Fibroblast of lung (primary cell): ENCODE data around the gene BOLA2B. TPM values are rescaled to one million over a fixed set of nuclear protein-coding genes. Genes with fewer than 3 reads are reported as not detected.
A peak's percentile ranks its signal among the peaks of the same experiment; 100 is the strongest.
"Not testable (repeated sequence)": the region's sequence is repeated elsewhere in the genome, so short reads cannot be mapped to it uniquely, and the experiment has no call there.

Experiments
- DNase-seq, 2 donors: peaks; one replicate each; pipeline versions ENCODE4 v3.0.0 to v3.0.0-alpha.2; 2010; ENCODE audit warnings: low read depth in 2 of 2
- H2AFZ ChIP-seq: 2 replicates; pipeline ENCODE4 v1.5.1; 2012; ENCODE audit warnings: low read length, control low read depth, inconsistent platforms
- H3K27ac ChIP-seq: 2 replicates; pipeline ENCODE4 v1.5.1; 2011; ENCODE audit warnings: low read length, control low read depth; ENCODE audit not compliant: insufficient read depth
- H3K27me3 ChIP-seq: 2 replicates; pipeline ENCODE4 v1.5.1; 2011; ENCODE audit warnings: mild to moderate bottlenecking, low read length; ENCODE audit not compliant: control insufficient read depth, insufficient read depth
- H3K36me3 ChIP-seq: 2 replicates; pipeline ENCODE4 v1.5.1; 2011; ENCODE audit warnings: low read length; ENCODE audit not compliant: control insufficient read depth, insufficient read depth
- H3K4me1 ChIP-seq: 2 replicates; pipeline ENCODE4 v1.5.1; 2011; ENCODE audit warnings: low read length; ENCODE audit not compliant: control insufficient read depth, insufficient read depth; ENCODE audit errors: extremely low read depth
- H3K4me2 ChIP-seq: 2 replicates; pipeline ENCODE4 v1.5.1; 2011; ENCODE audit warnings: low read length, control low read depth; ENCODE audit not compliant: insufficient read depth; ENCODE audit errors: extremely low read depth
- H3K4me3 ChIP-seq, 4 experiments: fragments of 200-600 bp in 1 of 4; sonication (generic) in 1 of 4; replicated peaks in 1 of 4; 2 replicates each; pipeline ENCODE4 v1.5.1; 2011 to 2016; ENCODE audit warnings: low read length in 4 of 4, low read depth in 3 of 4, mild to moderate bottlenecking in 3 of 4, control low read depth in 2 of 4, inconsistent platforms in 1 of 4, mixed read lengths in 1 of 4; ENCODE audit not compliant: insufficient read depth in 1 of 4; ENCODE audit errors: control extremely low read depth in 1 of 4
- H3K79me2 ChIP-seq: 2 replicates; pipeline ENCODE4 v1.5.1; 2012; ENCODE audit warnings: mild to moderate bottlenecking, low read length, inconsistent platforms; ENCODE audit not compliant: control insufficient read depth, insufficient read depth
- H3K9ac ChIP-seq: 2 replicates; pipeline ENCODE4 v1.5.1; 2011; ENCODE audit warnings: mild to moderate bottlenecking, low read length, control low read depth; ENCODE audit not compliant: insufficient read depth
- H3K9me3 ChIP-seq: 2 replicates; pipeline ENCODE4 v1.5.1; 2012; ENCODE audit warnings: low read depth, low read length; ENCODE audit not compliant: control insufficient read depth, insufficient read depth
- H4K20me1 ChIP-seq: 2 replicates; pipeline ENCODE4 v1.5.1; 2011; ENCODE audit warnings: low read length; ENCODE audit not compliant: control insufficient read depth, insufficient read depth; ENCODE audit errors: extremely low read depth
- polyA plus RNA-seq, 2 donors: library from polyadenylated mRNA; depleted of rRNA in 1 of 2; stranded (reverse) in 1 of 2; unstranded in 1 of 2; fragments of >200 nt; gene quantifications; 2 replicates each; pipeline ENCODE4 v1.2.1, GENCODE V29; 2011 to 2012; ENCODE audit warnings: missing spikeins in 1 of 2
- total RNA-seq: library from RNA; depleted of rRNA; stranded (reverse); fragments of >200 nt; gene quantifications from 2 replicates; pipeline ENCODE4 v1.2.1, GENCODE V29; 2014

The BOLA2B gene
- total and polyA plus RNA-seq, 2 donors (not counting 1 experiment from before 2014, with no cell fraction given), result 12.6 to 47.4 TPM

DNA sequence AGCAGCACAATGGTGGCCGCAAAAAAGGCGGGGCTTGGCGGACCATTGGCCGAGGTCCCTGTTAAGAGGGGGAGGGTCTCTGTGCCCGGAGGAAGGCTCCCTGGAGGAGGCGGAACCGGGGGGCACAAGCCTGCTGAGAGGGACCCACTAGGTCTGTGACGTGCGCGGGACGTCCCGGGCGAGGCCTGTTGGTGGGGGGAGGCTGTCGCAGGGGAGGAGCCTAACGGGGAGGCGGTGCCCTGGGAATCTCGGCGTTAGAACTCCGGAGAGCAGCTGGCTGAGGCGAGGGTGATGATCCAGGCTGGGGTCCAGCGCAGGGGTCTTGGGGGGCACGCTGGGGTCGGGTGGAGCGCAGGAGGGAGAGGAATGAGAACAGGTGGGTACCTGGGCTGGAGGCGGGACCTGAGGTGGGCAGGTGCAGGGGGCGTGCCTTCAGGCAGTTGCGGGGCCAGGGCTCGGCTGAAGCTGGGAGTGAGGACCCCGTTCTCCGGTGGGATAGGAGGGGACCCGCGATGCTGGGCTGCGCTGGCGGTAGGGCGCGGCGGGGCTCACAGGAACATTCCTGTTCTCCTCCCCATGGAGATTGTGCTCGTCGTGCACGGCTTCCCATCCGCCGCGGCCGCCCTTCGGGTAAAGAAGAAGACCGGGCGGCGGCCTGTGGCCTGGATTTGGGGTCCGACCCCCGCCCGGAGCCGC is 12.2 kb upstream of the BOLA2B start:
- H3K79me2 ChIP-seq, H3K9me3 ChIP-seq, H2AFZ ChIP-seq, H3K27me3 ChIP-seq, H3K27ac ChIP-seq, H3K4me1 ChIP-seq, H3K36me3 ChIP-seq, DNase-seq, H3K9ac ChIP-seq, H4K20me1 ChIP-seq: not testable (repeated sequence)
- H3K4me3 ChIP-seq, result peak overlapping the region in 3 of 4 experiments; percentile 21 to 55 (median 39)
- peak overlapping the region; percentile 64 for H3K4me2 ChIP-seq

DNA sequence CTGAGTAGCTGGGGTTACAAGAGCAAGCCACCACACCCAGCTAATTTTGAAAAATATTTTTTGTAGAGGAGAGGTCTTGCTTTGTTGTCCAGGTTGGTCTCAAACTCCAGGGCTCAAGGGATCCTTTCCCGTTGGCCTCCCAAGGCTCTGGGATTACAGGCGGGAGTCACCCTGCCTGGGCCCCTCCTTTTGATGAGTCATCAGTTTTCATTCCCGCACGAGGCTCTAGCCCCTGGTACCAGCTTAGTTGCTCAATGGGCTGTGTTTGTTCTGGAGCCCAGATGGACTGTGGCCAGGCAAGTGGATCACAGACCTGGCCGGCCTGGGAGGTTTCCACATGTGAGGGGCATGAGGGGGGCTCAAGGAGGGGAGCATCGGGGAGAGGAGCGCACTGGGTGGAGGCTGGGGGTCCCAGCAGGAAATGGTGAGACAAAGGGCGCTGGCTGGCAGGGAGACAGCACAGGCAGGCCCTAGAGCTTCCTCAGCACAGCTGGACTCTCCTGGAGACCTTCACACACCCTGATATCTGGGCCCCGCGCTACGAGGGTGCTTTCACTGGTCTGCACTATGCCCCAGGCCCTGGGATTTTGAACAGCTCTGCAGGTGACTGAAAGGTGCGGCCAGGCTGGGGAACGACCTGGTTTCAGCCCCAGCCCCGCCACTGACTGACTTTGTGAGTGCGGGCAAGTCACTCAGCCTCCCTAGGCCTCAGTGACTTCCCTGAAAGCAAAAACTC is 6.3 kb upstream of the BOLA2B start:
- H3K36me3 ChIP-seq, H3K4me2 ChIP-seq, H3K9ac ChIP-seq, H3K4me3 ChIP-seq, H3K27ac ChIP-seq, DNase-seq, H2AFZ ChIP-seq, H3K4me1 ChIP-seq, H3K27me3 ChIP-seq, H3K9me3 ChIP-seq, H3K79me2 ChIP-seq, H4K20me1 ChIP-seq: not testable (repeated sequence)

DNA sequence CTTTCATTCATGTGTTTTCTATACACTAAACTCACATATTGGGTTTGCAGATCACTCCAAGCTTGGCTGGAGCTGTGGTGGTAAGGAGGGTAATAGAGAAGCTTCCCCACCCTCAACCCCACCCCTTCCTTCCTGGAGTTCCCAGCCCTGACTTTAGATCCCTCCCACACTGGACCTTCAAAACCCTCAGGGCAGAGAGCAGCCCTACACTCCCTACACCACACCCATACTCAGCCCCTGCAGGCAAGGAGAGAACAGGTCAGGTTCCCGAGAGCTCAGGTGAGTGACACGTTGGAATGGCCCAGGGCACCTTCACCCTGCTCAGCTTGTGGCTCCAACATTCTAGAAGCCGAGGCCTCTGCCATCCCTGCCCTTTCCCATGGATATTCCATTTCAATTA is 5.6 kb upstream of the BOLA2B start, which contains the start of gene SULT1A3:
TSS of gene SULT1A3 (plus strand) at position 207 of the 400 bp plus-strand sequence. CDS start 1,474 bp downstream, outside the sequence.
- not testable (repeated sequence) for H3K27ac ChIP-seq, H3K36me3 ChIP-seq, H3K9me3 ChIP-seq, H3K4me2 ChIP-seq, H3K4me3 ChIP-seq, H3K79me2 ChIP-seq, DNase-seq, H3K27me3 ChIP-seq, H2AFZ ChIP-seq, H3K4me1 ChIP-seq, H4K20me1 ChIP-seq, H3K9ac ChIP-seq

DNA sequence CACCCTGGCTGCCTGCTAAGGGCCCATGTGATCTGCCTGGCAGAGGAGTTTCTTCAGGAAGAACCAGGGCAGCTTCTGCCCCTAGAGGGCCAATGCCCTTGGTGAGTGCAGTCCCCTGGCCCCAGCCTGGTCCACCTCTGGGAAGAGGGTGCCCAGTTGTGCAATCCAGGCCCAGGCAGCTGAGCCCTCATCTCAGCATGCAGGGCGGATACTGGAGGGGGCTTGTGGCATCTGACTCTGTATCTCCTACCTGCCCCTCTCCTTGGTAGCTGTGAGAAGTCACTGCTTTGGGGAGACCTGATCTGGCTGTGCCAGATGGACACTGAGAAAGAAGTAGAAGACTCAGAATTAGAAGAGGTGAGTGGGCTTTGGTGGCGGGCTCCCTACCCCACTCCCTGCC is 3.5 kb upstream of the BOLA2B start:
- not testable (repeated sequence) for H3K9me3 ChIP-seq, H3K9ac ChIP-seq, H3K4me3 ChIP-seq, H3K27me3 ChIP-seq, H3K36me3 ChIP-seq, H3K79me2 ChIP-seq, H4K20me1 ChIP-seq, DNase-seq, H2AFZ ChIP-seq, H3K4me2 ChIP-seq, H3K27ac ChIP-seq, H3K4me1 ChIP-seq

DNA sequence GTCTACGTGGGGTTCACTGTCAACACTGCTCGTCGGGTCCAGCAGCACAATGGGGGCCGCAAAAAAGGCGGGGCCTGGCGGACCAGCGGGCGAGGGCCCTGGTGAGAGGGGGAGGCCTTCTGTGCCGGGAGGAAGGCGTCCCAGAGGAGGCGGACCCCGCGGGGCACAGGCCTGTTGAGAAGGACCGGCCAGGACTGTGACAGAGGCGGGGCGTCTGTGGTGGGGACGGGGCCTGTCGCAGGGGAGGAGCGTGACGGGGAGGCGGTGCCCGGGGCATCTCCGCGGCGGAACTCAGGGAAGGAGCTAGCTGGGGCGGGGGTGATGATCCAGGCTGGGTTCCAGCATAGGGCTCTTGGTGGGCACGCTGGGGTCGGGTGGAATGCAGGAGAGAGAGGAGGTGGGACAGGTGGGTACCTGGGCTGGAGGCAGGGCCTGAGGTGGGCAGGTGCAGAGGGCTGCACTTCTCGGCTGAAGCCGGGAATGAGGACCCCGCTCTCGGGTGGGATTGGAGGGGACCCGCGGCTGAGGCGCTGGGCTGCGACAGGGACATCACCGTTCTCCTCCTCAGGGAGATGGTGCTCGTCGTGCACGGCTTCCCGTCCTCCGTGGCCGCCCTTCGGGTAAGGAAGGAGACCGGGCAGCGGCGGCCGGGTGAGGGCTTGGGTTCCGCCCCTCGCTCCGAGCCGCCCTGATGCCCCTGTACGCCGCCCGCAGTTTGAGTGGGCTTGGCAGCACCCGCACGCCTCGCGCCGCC is 883 bp upstream of the BOLA2B start:
- peak overlapping the region in 3 of 4 experiments; percentile 44 to 53 (median 46) for H3K4me3 ChIP-seq
- not testable (repeated sequence) for H3K9me3 ChIP-seq, H3K9ac ChIP-seq, H3K27ac ChIP-seq, H2AFZ ChIP-seq, H4K20me1 ChIP-seq, H3K27me3 ChIP-seq, H3K79me2 ChIP-seq, DNase-seq, H3K36me3 ChIP-seq, H3K4me1 ChIP-seq
- H3K4me2 ChIP-seq, result peak overlapping the region; percentile 71

DNA sequence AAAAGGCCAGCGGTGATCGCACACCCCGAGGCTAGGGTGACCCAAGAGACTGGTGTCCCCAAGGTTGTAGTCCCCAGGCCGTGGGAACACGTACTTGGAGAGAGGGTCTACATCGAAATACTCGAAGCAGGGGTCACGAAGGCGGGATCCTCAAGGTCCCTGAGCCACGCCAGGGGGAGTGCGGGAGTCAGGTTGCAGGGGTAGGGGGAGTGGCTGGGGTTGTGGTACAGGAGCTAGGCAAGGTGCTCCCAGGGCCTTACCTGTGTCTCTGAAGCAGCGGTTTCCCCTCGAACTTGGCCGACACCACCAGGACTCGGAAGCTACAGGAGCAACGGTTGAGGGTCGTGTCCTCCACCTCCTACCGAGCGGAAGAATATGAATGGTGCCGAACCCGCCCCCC is 368 bp downstream of the BOLA2B start:
- not testable (repeated sequence) for H3K9me3 ChIP-seq, H3K79me2 ChIP-seq, H3K4me3 ChIP-seq, H4K20me1 ChIP-seq, H3K27me3 ChIP-seq, H3K9ac ChIP-seq, H3K4me2 ChIP-seq, H3K27ac ChIP-seq, H3K36me3 ChIP-seq, H2AFZ ChIP-seq, DNase-seq, H3K4me1 ChIP-seq
